ENCODE data around the gene SQOR. TPM values are rescaled to one million over a fixed set of nuclear protein-coding genes. Genes with fewer than 3 reads are reported as not detected.
A peak's percentile ranks its signal among the peaks of the same experiment; 100 is the strongest.

SQOR gene
- total RNA-seq: 19.2 TPM
- long read RNA-seq, transcript SQOR-201 (10 exons, 2,003 nt): major isoform, 29 of 52 reads
- long read RNA-seq, partial matches to known transcripts: 4 of 52 reads
- long read RNA-seq, other reads (novel, unspliced or antisense): 19 of 52 reads

GRCh38 chr15:45634432-45635190 is at the start of gene SQOR:
Gene SQOR, plus strand, starts transcription at chr15:45635029. Its CDS starts 23,895 bp downstream, at chr15:45658924.
- ATAC-seq (peak; percentile 90), DNase-seq (peak; percentile 92)
- intact Hi-C loops (cut with micrococcal nuclease): no loop called here

- ATAC-seq (no peak), DNase-seq (no peak)
- intact Hi-C loops (cut with micrococcal nuclease): no loop called here
Measured at GRCh38 chr15:45585069-45585791, 49.6 kb upstream of the SQOR start.

- DNase-seq (no peak), ATAC-seq (no peak)
Measured at GRCh38 chr15:45586125-45586524, 48.7 kb upstream of the SQOR start.

GRCh38 chr15:45586601-45587094 is 48.2 kb upstream of the SQOR start:
- intact Hi-C loops (cut with micrococcal nuclease): no loop called here
- ATAC-seq (peak; percentile 2), DNase-seq (no peak)

More at GRCh38 chr15:45586125-45586524, 48.7 kb upstream of the SQOR start:
- intact Hi-C loops (cut with micrococcal nuclease): no loop called here

- intact Hi-C loops (cut with micrococcal nuclease): no loop called here
- DNase-seq (peak; percentile 92), ATAC-seq (peak; percentile 94)
Measured at GRCh38 chr15:45587095-45587862, 47.5 kb upstream of the SQOR start, which contains the start of gene BLOC1S6. Gene BLOC1S6, plus strand, starts transcription at chr15:45587379. Its CDS starts 65 bp downstream, at chr15:45587444.

GRCh38 chr15:45587863-45588170 is 47.0 kb upstream of the SQOR start:
- intact Hi-C loops (cut with micrococcal nuclease): no loop called here
- DNase-seq (no peak), ATAC-seq (no peak)

GRCh38 chr15:45588219-45588875 is 46.5 kb upstream of the SQOR start:
- intact Hi-C loops (cut with micrococcal nuclease): no loop called here
- no peak for DNase-seq
- ATAC-seq: no peak

- intact Hi-C loops (cut with micrococcal nuclease): no loop called here
- DNase-seq (no peak), ATAC-seq (no peak)
Measured at GRCh38 chr15:45589256-45589655, 45.6 kb upstream of the SQOR start.

GRCh38 chr15:45594319-45594718 is 40.5 kb upstream of the SQOR start:
- DNase-seq (no peak), ATAC-seq (no peak)
- intact Hi-C loops (cut with micrococcal nuclease): no loop called here

GRCh38 chr15:45594835-45595530 is 39.8 kb upstream of the SQOR start:
- DNase-seq: no peak
- ATAC-seq: no peak
- intact Hi-C loops (cut with micrococcal nuclease): no loop called here

GRCh38 chr15:45603881-45604280 is 30.9 kb upstream of the SQOR start:
- intact Hi-C loops (cut with micrococcal nuclease): no loop called here
- ATAC-seq (no peak), DNase-seq (no peak)

GRCh38 chr15:45604326-45604725 is 30.5 kb upstream of the SQOR start:
- no peak for ATAC-seq
- no peak for DNase-seq
- intact Hi-C loops (cut with micrococcal nuclease): no loop called here

- intact Hi-C loops (cut with micrococcal nuclease): no loop called here
- DNase-seq (no peak), ATAC-seq (no peak)
Measured at GRCh38 chr15:45606413-45606812, 28.4 kb upstream of the SQOR start.

GRCh38 chr15:45606841-45607240 is 28.0 kb upstream of the SQOR start:
- DNase-seq: no peak
- no peak for ATAC-seq
- intact Hi-C loops (cut with micrococcal nuclease): no loop called here

GRCh38 chr15:45611305-45611704 is 23.5 kb upstream of the SQOR start:
- no peak for DNase-seq
- intact Hi-C loops (cut with micrococcal nuclease): loop anchor here (5.0 kb wide), 1 partner anchor 89 kb away; the partner anchor contains the start of gene SLC30A4
- ATAC-seq: no peak

GRCh38 chr15:45612790-45613415 is 21.9 kb upstream of the SQOR start:
- ATAC-seq (no peak), DNase-seq (no peak)
- intact Hi-C loops (cut with micrococcal nuclease): loop anchor here (5.0 kb wide), 1 partner anchor 91 kb away; the partner anchor contains the start of gene SLC30A4

- ATAC-seq (no peak), DNase-seq (no peak)
- intact Hi-C loops (cut with micrococcal nuclease): no loop called here
Measured at GRCh38 chr15:45616901-45617323, 17.9 kb upstream of the SQOR start.

- no peak for DNase-seq
- no peak for ATAC-seq
- intact Hi-C loops (cut with micrococcal nuclease): no loop called here
Measured at GRCh38 chr15:45618813-45619212, 16.0 kb upstream of the SQOR start.

All from left ventricle myocardium superior (tissue), 1 donor.